Transverse colon (tissue), 4 donors: ENCODE results near the gene PDE4D. TPM values are rescaled to one million over a fixed set of nuclear protein-coding genes. Genes with fewer than 3 reads are reported as not detected.

ENCODE experiments used
- DNase-seq: peaks from one replicate; pipeline ENCODE4 v3.0.0-alpha.2; 2019
- H3K27ac ChIP-seq, 4 donors: fragments of 200-600 bp; sonication (generic); 2 replicates each; pipeline ENCODE4 v1.5.1; 2016 to 2018; ENCODE audit warnings: inconsistent platforms in 4 of 4
- H3K27me3 ChIP-seq: fragments of 200-600 bp; sonication (generic); 2 replicates; pipeline ENCODE4 v1.5.1; 2017; ENCODE audit warnings: inconsistent platforms
- H3K36me3 ChIP-seq, 4 donors: fragments of 200-600 bp; sonication (generic); 2 replicates each; pipeline ENCODE4 v1.5.1; 2017 to 2019; ENCODE audit warnings: inconsistent platforms in 4 of 4
- H3K4me1 ChIP-seq, 4 donors: fragments of 200-600 bp; sonication (generic); 2 replicates each; pipeline ENCODE4 v1.5.1; 2017 to 2020; ENCODE audit warnings: inconsistent platforms in 4 of 4
- H3K4me3 ChIP-seq, 4 donors: fragments of 200-600 bp; sonication (generic); 1 replicate in 1 of 4; 2 replicates in 3 of 4; pipeline versions ENCODE4 v1.5.1 to v1.6.1; 2017 to 2019; ENCODE audit warnings: inconsistent platforms in 4 of 4
- H3K9me3 ChIP-seq, 2 donors: fragments of 200-600 bp; sonication (generic); 2 replicates each; pipeline ENCODE4 v1.5.1; 2017 to 2019; ENCODE audit warnings: inconsistent platforms in 2 of 2
- CTCF ChIP-seq, 5 experiments: fragments of 200-600 bp in 3 of 5; fragments of 450-650 bp in 2 of 5; sonication (generic) in 3 of 5; IDR thresholded peaks; 1 replicate in 2 of 5; 2 replicates in 3 of 5; pipeline ENCODE4 v1.5.1; 2016 to 2017; ENCODE audit warnings: antibody characterized with exemption in 5 of 5, inconsistent platforms in 3 of 5, mild to moderate bottlenecking in 2 of 5, moderate library complexity in 1 of 5
- EP300 ChIP-seq: sonication (generic); formaldehyde crosslinking; IDR thresholded peaks from one replicate; pipeline ENCODE4 v1.6.1; 2017; ENCODE audit warnings: antibody characterized with exemption, low read depth
- POLR2A ChIP-seq: fragments of 450-650 bp; IDR thresholded peaks from one replicate; pipeline ENCODE4 v1.6.1; 2016; ENCODE audit warnings: antibody characterized with exemption, mild to moderate bottlenecking, moderate library complexity
- POLR2AphosphoS5 ChIP-seq, 3 donors: sonication (generic); formaldehyde crosslinking; IDR thresholded peaks; one replicate each; pipeline ENCODE4 v1.6.1; 2016; ENCODE audit warnings: antibody characterized with exemption in 3 of 3
- WGBS, 2 donors: methylation state at CpG; one replicate each; pipeline ENCODE4 v1.1.5; 2018; ENCODE audit warnings: low coverage in 1 of 2; 5-methylcytosine and 5-hydroxymethylcytosine counted together
- in situ Hi-C, 4 donors: fragments of 200-750 bp; cut with MboI; loops; one replicate each; pipeline versions ENCODE4 v1.15.0 to v1.15.1; 2017; ENCODE audit warnings: low sequenced_read_pairs in 3 of 4, low pct_ligation_motif_present in 1 of 4, low pct_unique_long_range_greater_than_20kb in 1 of 4
- intact Hi-C: fragments of 100-400 bp; cut with DNase I; formaldehyde crosslinking; loops from one replicate; pipeline ENCODE4 v1.15.1; 2023; ENCODE audit warnings: low total_unique reads
- total RNA-seq, 4 donors: library from RNA; depleted of rRNA; stranded (reverse); fragments of >200 nt; gene quantifications; one replicate each; pipeline ENCODE4 v1.1.0, GENCODE V29; 2016

The PDE4D gene
- total RNA-seq, 4 donors from 2014 or later, result 47.0 to 302 (median 73.6) TPM

DNA sequence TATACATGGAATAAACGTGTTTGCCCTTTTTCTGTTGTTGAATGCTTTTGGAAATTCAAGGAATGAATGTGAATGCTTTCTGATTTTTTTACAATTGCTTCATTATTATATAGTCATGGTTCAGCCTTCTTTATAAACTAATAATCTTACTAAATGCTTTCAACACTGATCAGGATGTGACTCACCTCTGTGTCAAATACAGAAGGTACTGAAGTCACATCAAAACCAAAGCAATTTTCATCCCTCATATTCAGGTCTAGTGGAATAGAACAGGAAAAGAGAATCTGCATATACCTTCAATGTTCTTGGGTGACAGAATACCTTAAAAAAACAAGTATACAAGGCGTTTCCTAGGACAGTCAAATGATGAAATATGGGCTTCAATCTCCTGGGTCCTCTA, 170.7 kb downstream of the PDE4D start:
- no peaks in the 10 kb centered on the region for H3K4me1 ChIP-seq
- no peak overlapping the region for H3K4me3 ChIP-seq
- no peak overlapping the region for H3K27ac ChIP-seq
- in situ Hi-C loops (no loop called here), intact Hi-C loops (no loop called here)
- no peak for DNase-seq
- TF ChIP-seq POLR2AphosphoS5 (IDR thresholded peaks at IDR 0.05), result no peak
- no peak for TF ChIP-seq CTCF (IDR thresholded peaks at IDR 0.05)
- no peak for TF ChIP-seq POLR2A
- no peak for TF ChIP-seq EP300
- H3K27me3 ChIP-seq, result no peaks in the 10 kb centered on the region
- H3K36me3 ChIP-seq, result no peaks in the 10 kb centered on the region
- H3K9me3 ChIP-seq, result no peaks in the 10 kb centered on the region
- WGBS, 2 donors, result 75 to 78% methylated on average over 2 of the region's 2 CpGs

- no peak for DNase-seq
- WGBS, 2 donors, result 86% methylated on average over 3 of the region's 3 CpGs; no CpG with 5 or more reads in 1 of the 2 donors
- H3K36me3 ChIP-seq, result no peaks in the 10 kb centered on the region
- no peaks in the 10 kb centered on the region for H3K4me1 ChIP-seq
- no peaks in the 10 kb centered on the region for H3K9me3 ChIP-seq
- intact Hi-C loops, result no loop called here
- in situ Hi-C loops, result no loop called here
- no peak overlapping the region for H3K4me3 ChIP-seq
- H3K27ac ChIP-seq, result no peak overlapping the region
- TF ChIP-seq EP300 (no peak), POLR2A (no peak), CTCF (IDR thresholded peaks at IDR 0.05) (no peak), POLR2AphosphoS5 (IDR thresholded peaks at IDR 0.05) (no peak)
- no peaks in the 10 kb centered on the region for H3K27me3 ChIP-seq
Measured at GRCh38 chr5:59721741-59722140, 171.8 kb downstream of the PDE4D start.

- Histone ChIP-seq H3K9me3 (no peaks in the 10 kb centered on the region), H3K27ac (no peak overlapping the region), H3K4me1 (no peaks in the 10 kb centered on the region), H3K27me3 (no peaks in the 10 kb centered on the region), H3K4me3 (no peak overlapping the region), H3K36me3 (no peaks in the 10 kb centered on the region)
- in situ Hi-C loops (no loop called here), intact Hi-C loops (no loop called here)
- DNase-seq, result no peak
- WGBS, 2 donors, result 95 to 100% methylated on average over 1 of the region's 1 CpG
- TF ChIP-seq POLR2AphosphoS5 (IDR thresholded peaks at IDR 0.05) (no peak), CTCF (IDR thresholded peaks at IDR 0.05) (no peak), POLR2A (no peak), EP300 (no peak)
Measured at GRCh38 chr5:59720063-59720462, 173.5 kb downstream of the PDE4D start.

- Histone ChIP-seq H3K27ac (no peak overlapping the region), H3K9me3 (no peaks in the 10 kb centered on the region), H3K4me1 (no peaks in the 10 kb centered on the region), H3K27me3 (no peaks in the 10 kb centered on the region), H3K4me3 (no peak overlapping the region), H3K36me3 (no peaks in the 10 kb centered on the region)
- WGBS, 2 donors, result 82 to 100% methylated on average over 1 of the region's 1 CpG
- in situ Hi-C loops (no loop called here), intact Hi-C loops (no loop called here)
- no peak for DNase-seq
- no peak for TF ChIP-seq CTCF (IDR thresholded peaks at IDR 0.05)
Measured at GRCh38 chr5:59716966-59717500, 176.5 kb downstream of the PDE4D start.
